Transverse colon (tissue), 4 donors: ENCODE measurements around the gene MVP. TPM values are rescaled to one million over a fixed set of nuclear protein-coding genes. Genes with fewer than 3 reads are reported as not detected.

ENCODE experiments used
- DNase-seq: peaks from one replicate; pipeline ENCODE4 v3.0.0-alpha.2; 2019
- H3K27ac ChIP-seq, 4 donors: fragments of 200-600 bp; sonication (generic); 2 replicates each; pipeline ENCODE4 v1.5.1; 2016 to 2018; ENCODE audit warnings: inconsistent platforms in 4 of 4
- H3K27me3 ChIP-seq: fragments of 200-600 bp; sonication (generic); 2 replicates; pipeline ENCODE4 v1.5.1; 2017; ENCODE audit warnings: inconsistent platforms
- H3K36me3 ChIP-seq, 4 donors: fragments of 200-600 bp; sonication (generic); 2 replicates each; pipeline ENCODE4 v1.5.1; 2017 to 2019; ENCODE audit warnings: inconsistent platforms in 4 of 4
- H3K4me1 ChIP-seq, 4 donors: fragments of 200-600 bp; sonication (generic); 2 replicates each; pipeline ENCODE4 v1.5.1; 2017 to 2020; ENCODE audit warnings: inconsistent platforms in 4 of 4
- H3K4me3 ChIP-seq, 4 donors: fragments of 200-600 bp; sonication (generic); 1 replicate in 1 of 4; 2 replicates in 3 of 4; pipeline versions ENCODE4 v1.5.1 to v1.6.1; 2017 to 2019; ENCODE audit warnings: inconsistent platforms in 4 of 4
- H3K9me3 ChIP-seq, 2 donors: fragments of 200-600 bp; sonication (generic); 2 replicates each; pipeline ENCODE4 v1.5.1; 2017 to 2019; ENCODE audit warnings: inconsistent platforms in 2 of 2
- EP300 ChIP-seq: sonication (generic); formaldehyde crosslinking; IDR thresholded peaks from one replicate; pipeline ENCODE4 v1.6.1; 2017; ENCODE audit warnings: antibody characterized with exemption, low read depth
- POLR2A ChIP-seq: fragments of 450-650 bp; IDR thresholded peaks from one replicate; pipeline ENCODE4 v1.6.1; 2016; ENCODE audit warnings: antibody characterized with exemption, mild to moderate bottlenecking, moderate library complexity
- POLR2AphosphoS5 ChIP-seq, 3 donors: sonication (generic); formaldehyde crosslinking; IDR thresholded peaks; one replicate each; pipeline ENCODE4 v1.6.1; 2016; ENCODE audit warnings: antibody characterized with exemption in 3 of 3
- WGBS, 2 donors: methylation state at CpG; one replicate each; pipeline ENCODE4 v1.1.5; 2018; ENCODE audit warnings: low coverage in 1 of 2; 5-methylcytosine and 5-hydroxymethylcytosine counted together
- in situ Hi-C, 4 donors: fragments of 200-750 bp; cut with MboI; loops; one replicate each; pipeline versions ENCODE4 v1.15.0 to v1.15.1; 2017; ENCODE audit warnings: low sequenced_read_pairs in 3 of 4, low pct_ligation_motif_present in 1 of 4, low pct_unique_long_range_greater_than_20kb in 1 of 4
- intact Hi-C: fragments of 100-400 bp; cut with DNase I; formaldehyde crosslinking; loops from one replicate; pipeline ENCODE4 v1.15.1; 2023; ENCODE audit warnings: low total_unique reads
- total RNA-seq, 4 donors: library from RNA; depleted of rRNA; stranded (reverse); fragments of >200 nt; gene quantifications; one replicate each; pipeline ENCODE4 v1.1.0, GENCODE V29; 2016
- TF ChIP-seq, protein P1 (sequence below), 5 experiments: fragments of 200-600 bp in 3 of 5; fragments of 450-650 bp in 2 of 5; sonication (generic) in 3 of 5; IDR thresholded peaks; 1 replicate in 2 of 5; 2 replicates in 3 of 5; pipeline ENCODE4 v1.5.1; 2016 to 2017; ENCODE audit warnings: antibody characterized with exemption in 5 of 5, inconsistent platforms in 3 of 5, mild to moderate bottlenecking in 2 of 5, moderate library complexity in 1 of 5

The MVP gene
- total RNA-seq, 4 donors from 2014 or later = 483 to 654 (median 553) TPM

DNA sequence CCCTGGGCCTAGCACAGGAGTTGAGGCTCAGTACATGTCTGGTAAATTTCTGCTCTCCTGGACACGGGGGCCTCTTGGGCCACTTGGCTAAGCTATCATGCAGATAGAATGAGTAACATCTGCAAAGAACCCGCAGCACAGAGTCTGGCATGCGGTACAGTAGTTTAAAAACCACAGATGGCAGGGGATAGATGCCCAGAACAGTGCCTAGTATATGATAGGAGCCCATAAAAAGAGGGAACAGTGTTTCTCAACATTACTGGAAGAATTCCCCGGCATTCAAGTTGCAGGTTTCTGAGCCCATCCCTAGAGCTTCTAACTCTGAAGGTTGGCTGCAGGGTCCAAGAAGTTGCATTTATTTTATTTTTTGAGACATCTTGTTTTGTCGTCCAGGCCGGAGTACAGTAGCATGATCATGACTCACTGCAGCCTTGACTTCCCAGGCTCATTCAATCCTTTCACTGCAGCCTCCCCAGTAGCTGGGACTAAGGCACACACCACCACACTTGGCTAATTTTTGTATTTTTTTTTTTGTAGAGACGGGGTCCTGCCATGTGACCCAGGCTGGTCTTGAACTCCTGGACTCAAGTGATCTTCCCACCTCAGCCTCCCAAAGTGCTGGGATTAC, 37.0 kb downstream of the MVP start:
- 47 to 72% methylated on average over 3 to 7 of the region's 7 CpGs for WGBS, 2 donors
- no peak for TF ChIP-seq POLR2AphosphoS5 (IDR thresholded peaks at IDR 0.05)
- TF ChIP-seq, protein P1, sequence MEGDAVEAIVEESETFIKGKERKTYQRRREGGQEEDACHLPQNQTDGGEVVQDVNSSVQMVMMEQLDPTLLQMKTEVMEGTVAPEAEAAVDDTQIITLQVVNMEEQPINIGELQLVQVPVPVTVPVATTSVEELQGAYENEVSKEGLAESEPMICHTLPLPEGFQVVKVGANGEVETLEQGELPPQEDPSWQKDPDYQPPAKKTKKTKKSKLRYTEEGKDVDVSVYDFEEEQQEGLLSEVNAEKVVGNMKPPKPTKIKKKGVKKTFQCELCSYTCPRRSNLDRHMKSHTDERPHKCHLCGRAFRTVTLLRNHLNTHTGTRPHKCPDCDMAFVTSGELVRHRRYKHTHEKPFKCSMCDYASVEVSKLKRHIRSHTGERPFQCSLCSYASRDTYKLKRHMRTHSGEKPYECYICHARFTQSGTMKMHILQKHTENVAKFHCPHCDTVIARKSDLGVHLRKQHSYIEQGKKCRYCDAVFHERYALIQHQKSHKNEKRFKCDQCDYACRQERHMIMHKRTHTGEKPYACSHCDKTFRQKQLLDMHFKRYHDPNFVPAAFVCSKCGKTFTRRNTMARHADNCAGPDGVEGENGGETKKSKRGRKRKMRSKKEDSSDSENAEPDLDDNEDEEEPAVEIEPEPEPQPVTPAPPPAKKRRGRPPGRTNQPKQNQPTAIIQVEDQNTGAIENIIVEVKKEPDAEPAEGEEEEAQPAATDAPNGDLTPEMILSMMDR (IDR thresholded peaks at IDR 0.05) = no peak
- TF ChIP-seq EP300 = no peak
- no peak for TF ChIP-seq POLR2A
- H3K4me3 ChIP-seq = no peak overlapping the region
- no peaks in the 10 kb centered on the region for H3K9me3 ChIP-seq
- H3K27me3 ChIP-seq = no peaks in the 10 kb centered on the region
- in situ Hi-C loops (loop anchor here in 2 of 4 donors (25.0 kb wide), 1 partner anchor 155 kb away; the partner anchor contains the start of genes C16orf92 (in 2 of the 2) and DOC2A (in 2 of the 2)), intact Hi-C loops (loop anchor here (10.0 kb wide), 1 partner anchor 152 kb away; no protein-coding TSS in a partner anchor)
- peaks cover 10 to 17% (median 14%) of the 10 kb centered on the region in 4 donors for H3K4me1 ChIP-seq
- peaks cover 0 to 24% (median 10%) of the 10 kb centered on the region in 4 donors for H3K36me3 ChIP-seq
- H3K27ac ChIP-seq = no peak overlapping the region
- DNase-seq = no peak

DNA sequence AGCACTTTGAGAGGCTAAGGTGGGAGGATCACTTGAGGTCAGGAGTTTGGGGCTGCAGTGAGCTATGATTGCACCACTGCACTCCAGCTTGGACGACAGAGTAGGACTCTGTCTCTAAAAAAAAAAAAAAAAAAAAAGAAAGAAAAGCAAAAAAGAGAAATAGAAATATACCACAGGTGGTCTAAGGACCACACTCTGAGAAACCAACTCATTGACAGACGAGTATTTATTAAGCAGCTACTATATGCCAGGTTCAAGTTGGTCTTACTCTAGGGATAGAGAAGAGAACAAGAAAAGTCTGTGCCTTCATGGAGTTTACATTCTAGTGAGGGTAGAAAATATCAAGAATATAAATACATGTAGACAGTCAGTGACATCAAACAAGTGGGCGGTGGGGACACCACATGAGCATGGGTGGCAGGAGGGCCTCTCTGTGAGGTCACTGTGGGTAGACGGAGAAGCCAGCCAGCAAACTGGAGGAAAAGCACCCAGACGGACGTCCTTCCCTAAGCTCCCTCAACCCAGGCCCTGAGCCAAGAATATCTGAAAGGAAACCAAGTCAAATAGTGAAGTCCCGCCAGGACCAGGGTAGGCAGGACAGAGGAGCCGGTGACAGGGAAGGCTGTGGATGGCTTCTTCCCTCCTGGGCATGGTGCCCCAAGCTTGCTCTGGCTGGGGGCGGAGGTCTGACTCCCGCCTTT, 38.0 kb downstream of the MVP start:
- H3K27ac ChIP-seq = no peak overlapping the region
- 83 to 90% methylated on average over 4 to 10 of the region's 10 CpGs for WGBS, 2 donors
- TF ChIP-seq POLR2A = no peak
- TF ChIP-seq, protein P1 (IDR thresholded peaks at IDR 0.05) = no peak
- no peak overlapping the region for H3K4me3 ChIP-seq
- DNase-seq = no peak
- H3K9me3 ChIP-seq = no peaks in the 10 kb centered on the region
- in situ Hi-C loops (loop anchor here in 2 of 4 donors (25.0 kb wide), 1 partner anchor 154 kb away; the partner anchor contains the start of genes C16orf92 (in 2 of the 2) and DOC2A (in 2 of the 2)), intact Hi-C loops (loop anchor here (10.0 kb wide), 1 partner anchor 153 kb away; no protein-coding TSS in a partner anchor)
- peaks cover 10 to 19% (median 16%) of the 10 kb centered on the region in 4 donors for H3K4me1 ChIP-seq
- peaks cover 0 to 24% (median 10%) of the 10 kb centered on the region in 4 donors for H3K36me3 ChIP-seq
- no peaks in the 10 kb centered on the region for H3K27me3 ChIP-seq

DNA sequence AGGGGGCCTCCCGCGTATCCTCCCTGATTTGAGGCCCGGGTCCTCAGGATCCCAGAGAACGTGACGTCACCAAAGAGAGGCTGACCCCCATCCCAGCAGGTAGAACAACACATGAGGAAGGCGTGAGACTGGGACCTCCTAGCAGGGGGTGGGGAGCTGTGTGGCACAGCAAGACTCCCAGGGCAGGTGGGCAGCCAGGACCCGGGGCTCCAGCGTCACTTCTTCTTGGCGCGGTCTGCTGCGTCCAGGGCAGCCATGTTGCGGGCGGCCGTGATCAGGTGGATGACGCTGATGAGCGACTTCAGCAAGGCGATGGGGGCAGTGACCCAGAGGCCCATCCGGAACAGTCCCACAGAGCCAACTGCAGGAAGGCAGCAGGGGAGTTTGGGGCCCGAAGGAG, 38.7 kb downstream of the MVP start:
- intact Hi-C loops = loop anchor here (10.0 kb wide), 1 partner anchor 154 kb away; no protein-coding TSS in a partner anchor
- no peak for DNase-seq
- 95% methylated on average over 19 of the region's 19 CpGs; no CpG with 5 or more reads in 1 of the 2 donors for WGBS, 2 donors
- Histone ChIP-seq H3K27me3 (no peaks in the 10 kb centered on the region), H3K4me3 (no peak overlapping the region), H3K27ac (no peak overlapping the region), H3K36me3 (peaks cover 0 to 24% (median 10%) of the 10 kb centered on the region in 4 donors), H3K9me3 (no peaks in the 10 kb centered on the region), H3K4me1 (peaks cover 10 to 24% (median 18%) of the 10 kb centered on the region in 4 donors)
- in situ Hi-C loops = loop anchor here in 2 of 4 donors (25.0 kb wide), 1 partner anchor 153 kb away; the partner anchor contains the start of genes C16orf92 (in 2 of the 2) and DOC2A (in 2 of the 2)
- TF ChIP-seq, protein P1 (IDR thresholded peaks at IDR 0.05) = no peak
- no peak for TF ChIP-seq POLR2AphosphoS5 (IDR thresholded peaks at IDR 0.05)

DNA sequence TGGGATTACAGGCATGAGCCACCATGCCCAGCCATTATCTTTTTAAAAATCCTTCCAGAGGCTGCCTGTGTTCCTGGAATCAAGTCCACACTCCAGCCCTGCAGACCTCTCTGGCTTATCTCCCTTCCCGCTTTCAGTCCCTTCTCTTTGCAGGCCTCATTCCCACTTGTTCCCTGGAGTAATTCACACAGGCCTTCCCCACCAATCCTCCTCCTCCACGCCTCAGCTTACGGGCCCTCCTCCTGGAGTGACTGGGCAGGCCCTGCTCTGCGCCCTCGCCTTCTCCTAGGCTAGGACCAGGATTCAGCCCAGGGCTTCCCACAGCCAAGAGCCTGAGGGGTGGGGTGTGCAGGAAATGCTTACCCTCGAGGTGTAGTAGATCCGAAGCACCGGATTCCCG, 40.0 kb downstream of the MVP start:
- H3K27me3 ChIP-seq = no peaks in the 10 kb centered on the region
- intact Hi-C loops (no loop called here), in situ Hi-C loops (loop anchor here in 2 of 4 donors (25.0 kb wide), 1 partner anchor 152 kb away; the partner anchor contains the start of genes C16orf92 (in 2 of the 2) and DOC2A (in 2 of the 2))
- no peak for DNase-seq
- TF ChIP-seq POLR2AphosphoS5 (IDR thresholded peaks at IDR 0.05) = no peak
- no peak for TF ChIP-seq POLR2A
- TF ChIP-seq, protein P1 (IDR thresholded peaks at IDR 0.05) = no peak
- no peak for TF ChIP-seq EP300
- no peaks in the 10 kb centered on the region for H3K9me3 ChIP-seq
- WGBS, 2 donors = 92 to 100% methylated on average over 1 to 9 of the region's 9 CpGs
- H3K36me3 ChIP-seq = peaks cover 0 to 24% (median 10%) of the 10 kb centered on the region in 4 donors
- H3K27ac ChIP-seq = no peak overlapping the region
- H3K4me3 ChIP-seq = no peak overlapping the region
- H3K4me1 ChIP-seq = peaks cover 10 to 24% (median 18%) of the 10 kb centered on the region in 4 donors
